Stimulated activated CD4-positive, alpha-beta T cell treated with anti-CD3 and anti-CD28 coated beads, Interleukin-4, amount 100 ng/mL, for 48 hours (primary cell): ENCODE measurements around the gene STARD8.

Source experiments
- DNase-seq, 2 donors: peaks; one replicate each; pipeline ENCODE4 v3.0.0-alpha.2; 2020; ENCODE audit warnings: low read depth in 2 of 2

Gene STARD8

GRCh38 chrX:68690936-68691501 lies 43.6 kb downstream of the STARD8 start:
- DNase-seq = no peak

- no peak for DNase-seq
These were observed 44.5 kb downstream of the STARD8 start for GRCh38 chrX:68691921-68692320.

- no peak for DNase-seq
These were observed 45.2 kb downstream of the STARD8 start for GRCh38 chrX:68692651-68693050.

- DNase-seq = no peak
These were observed 46.3 kb downstream of the STARD8 start for GRCh38 chrX:68693481-68694434.

- no peak for DNase-seq
These were observed 47.2 kb downstream of the STARD8 start for GRCh38 chrX:68694435-68695205.

- DNase-seq = no peak
These were observed 47.9 kb downstream of the STARD8 start for GRCh38 chrX:68695206-68695845.

GRCh38 chrX:68696267-68696990 lies 49.0 kb downstream of the STARD8 start:
- DNase-seq = no peak

GRCh38 chrX:68697036-68697435 lies 49.6 kb downstream of the STARD8 start:
- no peak for DNase-seq

- DNase-seq = no peak
These were observed 50.1 kb downstream of the STARD8 start for GRCh38 chrX:68697465-68698125.

- no peak for DNase-seq
These were observed 51.5 kb downstream of the STARD8 start for GRCh38 chrX:68698942-68699341.

- no peak for DNase-seq
These were observed 52.7 kb downstream of the STARD8 start for GRCh38 chrX:68699960-68700746.

GRCh38 chrX:68703369-68703768 lies 55.9 kb downstream of the STARD8 start:
- DNase-seq = no peak

GRCh38 chrX:68703846-68704245 lies 56.4 kb downstream of the STARD8 start:
- DNase-seq = no peak

- no peak for DNase-seq
These were observed 58.5 kb downstream of the STARD8 start for GRCh38 chrX:68705986-68706385.

- DNase-seq = no peak
These were observed 61.2 kb downstream of the STARD8 start for GRCh38 chrX:68708503-68709290.

- DNase-seq = no peak
These were observed 63.6 kb downstream of the STARD8 start for GRCh38 chrX:68710870-68711576.

- no peak for DNase-seq
These were observed 64.4 kb downstream of the STARD8 start for GRCh38 chrX:68711845-68712244.

- DNase-seq = no peak
These were observed 67.4 kb downstream of the STARD8 start for GRCh38 chrX:68714856-68715255.
